ENCODE results near the gene COL4A4.
A peak's percentile ranks its signal among the peaks of the same experiment; 100 is the strongest.

Gene COL4A4

DNA sequence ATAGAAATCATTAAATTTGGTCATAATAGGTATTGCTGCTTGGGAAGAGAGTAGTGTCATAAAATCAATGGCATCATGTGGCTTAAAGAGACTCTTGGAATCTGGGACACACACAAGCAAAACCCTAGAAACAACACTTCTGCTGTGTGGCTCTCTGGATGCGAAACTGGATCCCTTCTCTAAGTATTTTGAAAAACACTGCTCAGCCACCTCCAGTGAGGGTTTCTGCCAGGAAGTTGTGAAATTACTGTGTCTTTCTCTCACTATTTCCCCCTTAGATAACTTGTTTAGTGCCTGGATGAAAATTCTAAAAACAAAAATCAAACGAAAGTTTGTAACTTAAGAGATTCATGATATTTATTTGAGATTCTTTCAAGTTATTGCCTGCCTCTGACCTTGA lies 164.3 kb downstream of the COL4A4 start:
- H3K27ac ChIP-seq: no peak overlapping the region
- no peaks in the 10 kb centered on the region for H3K79me2 ChIP-seq (ENCODE audit: insufficient read depth, low read depth)
- no peak overlapping the region for H2AFZ ChIP-seq (ENCODE audit: low read depth)
- TF ChIP-seq, protein P1, sequence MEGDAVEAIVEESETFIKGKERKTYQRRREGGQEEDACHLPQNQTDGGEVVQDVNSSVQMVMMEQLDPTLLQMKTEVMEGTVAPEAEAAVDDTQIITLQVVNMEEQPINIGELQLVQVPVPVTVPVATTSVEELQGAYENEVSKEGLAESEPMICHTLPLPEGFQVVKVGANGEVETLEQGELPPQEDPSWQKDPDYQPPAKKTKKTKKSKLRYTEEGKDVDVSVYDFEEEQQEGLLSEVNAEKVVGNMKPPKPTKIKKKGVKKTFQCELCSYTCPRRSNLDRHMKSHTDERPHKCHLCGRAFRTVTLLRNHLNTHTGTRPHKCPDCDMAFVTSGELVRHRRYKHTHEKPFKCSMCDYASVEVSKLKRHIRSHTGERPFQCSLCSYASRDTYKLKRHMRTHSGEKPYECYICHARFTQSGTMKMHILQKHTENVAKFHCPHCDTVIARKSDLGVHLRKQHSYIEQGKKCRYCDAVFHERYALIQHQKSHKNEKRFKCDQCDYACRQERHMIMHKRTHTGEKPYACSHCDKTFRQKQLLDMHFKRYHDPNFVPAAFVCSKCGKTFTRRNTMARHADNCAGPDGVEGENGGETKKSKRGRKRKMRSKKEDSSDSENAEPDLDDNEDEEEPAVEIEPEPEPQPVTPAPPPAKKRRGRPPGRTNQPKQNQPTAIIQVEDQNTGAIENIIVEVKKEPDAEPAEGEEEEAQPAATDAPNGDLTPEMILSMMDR (conservative IDR thresholded peaks at IDR 0.05; ENCODE audit: low read depth, low read length): no peak
- H3K4me3 ChIP-seq (IDR thresholded peaks at IDR 0.05; ENCODE audit: insufficient read depth, low read depth, low read length): no peak overlapping the region
- no peaks in the 10 kb centered on the region for H4K20me1 ChIP-seq (ENCODE audit: insufficient read depth)
- no peaks in the 10 kb centered on the region for H3K4me1 ChIP-seq (ENCODE audit: low read depth, poor library complexity, severe bottlenecking)
- H3K36me3 ChIP-seq (ENCODE audit: insufficient read depth): no peaks in the 10 kb centered on the region
- H3K9ac ChIP-seq: no peak overlapping the region
- no peak overlapping the region for H3K4me2 ChIP-seq
- no peaks in the 10 kb centered on the region for H3K27me3 ChIP-seq (ENCODE audit: insufficient read depth, low read depth)

DNA sequence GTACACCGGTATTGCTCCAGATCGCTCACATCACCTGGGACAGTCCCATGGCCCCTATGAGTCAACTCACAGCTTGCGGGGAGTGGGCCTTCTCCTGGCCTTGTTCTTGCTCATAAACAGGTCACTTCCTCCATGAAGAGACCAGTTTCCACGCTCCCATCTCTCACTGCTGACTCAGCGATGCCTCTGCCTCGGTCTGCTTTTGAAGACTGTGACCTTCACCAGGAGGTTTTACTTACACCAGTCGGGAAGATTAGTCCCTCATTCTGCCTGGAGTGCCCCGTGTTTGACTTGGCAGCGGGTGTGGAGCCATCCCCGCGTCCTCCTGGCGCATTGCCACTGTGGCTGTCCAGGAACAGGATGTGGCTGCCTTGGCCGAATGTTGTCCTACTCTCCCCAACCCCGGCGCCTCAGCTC lies 168.4 kb downstream of the COL4A4 start:
- no peaks in the 10 kb centered on the region for H3K4me1 ChIP-seq (ENCODE audit: low read depth, poor library complexity, severe bottlenecking)
- no peak overlapping the region for H3K9ac ChIP-seq
- no peaks in the 10 kb centered on the region for H3K36me3 ChIP-seq (ENCODE audit: insufficient read depth)
- no peak overlapping the region for H2AFZ ChIP-seq (ENCODE audit: low read depth)
- TF ChIP-seq, protein P1 (conservative IDR thresholded peaks at IDR 0.05; ENCODE audit: low read depth, low read length): no peak
- H3K27me3 ChIP-seq (ENCODE audit: insufficient read depth, low read depth): no peaks in the 10 kb centered on the region
- H4K20me1 ChIP-seq (ENCODE audit: insufficient read depth): no peaks in the 10 kb centered on the region
- no peak overlapping the region for H3K4me3 ChIP-seq (IDR thresholded peaks at IDR 0.05; ENCODE audit: insufficient read depth, low read depth, low read length)
- no peaks in the 10 kb centered on the region for H3K79me2 ChIP-seq (ENCODE audit: insufficient read depth, low read depth)
- H3K27ac ChIP-seq: no peak overlapping the region
- no peak overlapping the region for H3K4me2 ChIP-seq

DNA sequence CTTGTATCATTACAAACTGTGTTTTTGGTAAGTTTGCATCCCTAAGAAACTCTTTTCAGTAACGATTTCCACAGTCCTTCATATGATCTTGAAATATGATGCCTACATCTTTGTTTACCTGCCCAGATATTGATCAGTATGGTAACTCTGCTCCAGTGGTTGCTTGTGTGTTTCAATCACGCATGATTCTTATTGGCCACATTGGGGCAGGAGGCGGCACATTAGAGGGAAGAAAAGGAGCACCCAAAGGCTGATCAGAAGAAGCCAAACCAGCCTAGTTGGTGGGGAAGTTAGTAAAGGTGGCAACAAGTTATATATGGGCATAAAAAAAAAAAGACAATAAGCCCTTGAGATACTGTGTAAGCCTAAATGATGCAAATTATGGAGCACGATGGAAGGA lies 169.2 kb downstream of the COL4A4 start:
- Histone ChIP-seq H4K20me1 (ENCODE audit: insufficient read depth) (no peaks in the 10 kb centered on the region), H3K4me3 (IDR thresholded peaks at IDR 0.05; ENCODE audit: insufficient read depth, low read depth, low read length) (no peak overlapping the region), H2AFZ (ENCODE audit: low read depth) (no peak overlapping the region), H3K27ac (no peak overlapping the region), H3K4me1 (ENCODE audit: low read depth, poor library complexity, severe bottlenecking) (no peaks in the 10 kb centered on the region), H3K9ac (no peak overlapping the region), H3K36me3 (ENCODE audit: insufficient read depth) (no peaks in the 10 kb centered on the region), H3K4me2 (no peak overlapping the region), H3K79me2 (ENCODE audit: insufficient read depth, low read depth) (no peaks in the 10 kb centered on the region), H3K27me3 (ENCODE audit: insufficient read depth, low read depth) (no peaks in the 10 kb centered on the region)
- TF ChIP-seq, protein P1 (conservative IDR thresholded peaks at IDR 0.05; ENCODE audit: low read depth, low read length): peak; percentile 50; the same call in 1 of the 2 replicates

DNA sequence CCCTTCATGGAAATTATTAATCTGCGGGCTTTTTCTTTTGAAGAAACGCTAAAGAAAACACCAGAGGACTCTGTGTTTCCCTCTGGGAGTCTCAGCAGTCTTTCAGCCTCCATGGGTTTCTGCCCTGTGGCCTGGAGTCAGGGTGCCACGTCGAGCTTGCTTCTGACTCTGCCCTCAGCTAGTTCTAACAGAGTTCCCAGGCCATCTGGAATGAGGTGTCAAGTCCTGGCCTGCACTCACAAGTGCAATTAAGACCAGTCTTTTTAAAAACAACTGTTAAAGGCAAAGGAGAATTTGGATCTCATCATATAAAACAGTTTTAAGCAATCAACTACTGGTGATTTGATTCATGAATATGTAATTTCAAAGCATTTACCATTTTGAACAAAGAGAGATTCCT lies 170.8 kb downstream of the COL4A4 start:
- no peak overlapping the region for H3K4me3 ChIP-seq (IDR thresholded peaks at IDR 0.05; ENCODE audit: insufficient read depth, low read depth, low read length)
- H4K20me1 ChIP-seq (ENCODE audit: insufficient read depth): no peaks in the 10 kb centered on the region
- H3K9ac ChIP-seq: no peak overlapping the region
- H3K27ac ChIP-seq: no peak overlapping the region
- H3K79me2 ChIP-seq (ENCODE audit: insufficient read depth, low read depth): no peaks in the 10 kb centered on the region
- H3K4me2 ChIP-seq: no peak overlapping the region
- no peaks in the 10 kb centered on the region for H3K4me1 ChIP-seq (ENCODE audit: low read depth, poor library complexity, severe bottlenecking)
- H2AFZ ChIP-seq (ENCODE audit: low read depth): no peak overlapping the region
- TF ChIP-seq, protein P1 (conservative IDR thresholded peaks at IDR 0.05; ENCODE audit: low read depth, low read length): no peak
- H3K36me3 ChIP-seq (ENCODE audit: insufficient read depth): no peaks in the 10 kb centered on the region
- no peaks in the 10 kb centered on the region for H3K27me3 ChIP-seq (ENCODE audit: insufficient read depth, low read depth)
